LNCAP (cell line): ENCODE measurements around the gene NDE1.

Experiments used
- TF ChIP-seq, protein P1 (sequence below): fragments of 450-650 bp; IDR thresholded peaks from 2 replicates; pipeline ENCODE4 v1.5.1; 2017; ENCODE audit warnings: mild to moderate bottlenecking

The NDE1 gene

DNA sequence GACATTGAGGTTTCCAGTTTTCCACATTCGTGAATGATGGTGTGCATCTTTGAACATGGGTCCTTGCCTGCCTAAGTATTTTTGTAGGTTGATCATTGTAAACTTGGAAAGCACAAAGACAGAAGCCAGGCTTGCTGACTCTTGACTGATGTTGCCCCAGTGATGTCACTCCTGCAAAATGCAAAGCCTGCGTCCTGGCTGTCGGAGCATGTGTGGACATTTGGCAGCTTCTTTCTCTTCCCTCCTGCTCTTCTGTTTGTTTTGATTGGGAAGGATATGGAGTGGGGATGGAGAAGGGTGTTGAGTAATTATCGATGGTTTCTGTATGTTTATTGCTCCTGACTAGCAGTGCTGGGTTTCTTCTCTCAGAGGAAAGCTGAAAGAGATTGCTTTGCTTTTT is 3.2 kb downstream of the NDE1 start:
- TF ChIP-seq, protein P1, sequence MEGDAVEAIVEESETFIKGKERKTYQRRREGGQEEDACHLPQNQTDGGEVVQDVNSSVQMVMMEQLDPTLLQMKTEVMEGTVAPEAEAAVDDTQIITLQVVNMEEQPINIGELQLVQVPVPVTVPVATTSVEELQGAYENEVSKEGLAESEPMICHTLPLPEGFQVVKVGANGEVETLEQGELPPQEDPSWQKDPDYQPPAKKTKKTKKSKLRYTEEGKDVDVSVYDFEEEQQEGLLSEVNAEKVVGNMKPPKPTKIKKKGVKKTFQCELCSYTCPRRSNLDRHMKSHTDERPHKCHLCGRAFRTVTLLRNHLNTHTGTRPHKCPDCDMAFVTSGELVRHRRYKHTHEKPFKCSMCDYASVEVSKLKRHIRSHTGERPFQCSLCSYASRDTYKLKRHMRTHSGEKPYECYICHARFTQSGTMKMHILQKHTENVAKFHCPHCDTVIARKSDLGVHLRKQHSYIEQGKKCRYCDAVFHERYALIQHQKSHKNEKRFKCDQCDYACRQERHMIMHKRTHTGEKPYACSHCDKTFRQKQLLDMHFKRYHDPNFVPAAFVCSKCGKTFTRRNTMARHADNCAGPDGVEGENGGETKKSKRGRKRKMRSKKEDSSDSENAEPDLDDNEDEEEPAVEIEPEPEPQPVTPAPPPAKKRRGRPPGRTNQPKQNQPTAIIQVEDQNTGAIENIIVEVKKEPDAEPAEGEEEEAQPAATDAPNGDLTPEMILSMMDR = no peak

DNA sequence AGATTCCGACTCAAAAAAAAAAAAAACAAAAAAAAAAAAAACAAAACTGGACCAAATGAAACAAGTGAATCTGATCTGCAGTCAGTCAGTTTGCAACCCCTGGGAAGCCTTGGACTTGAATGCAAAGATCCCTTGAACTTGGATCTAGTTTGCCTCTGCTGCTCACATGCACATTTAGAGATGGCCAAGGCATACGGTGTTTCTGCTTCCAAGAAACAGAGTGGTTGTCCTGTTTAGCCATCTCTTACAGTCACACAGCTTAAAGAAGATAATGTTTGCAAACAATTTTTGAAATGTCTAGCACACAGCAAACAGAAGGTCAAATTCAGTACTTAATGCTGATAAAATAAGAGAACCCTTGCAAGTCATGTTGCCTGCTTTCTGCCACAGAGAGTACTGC is 4.5 kb downstream of the NDE1 start:
- TF ChIP-seq, protein P1 = no peak

DNA sequence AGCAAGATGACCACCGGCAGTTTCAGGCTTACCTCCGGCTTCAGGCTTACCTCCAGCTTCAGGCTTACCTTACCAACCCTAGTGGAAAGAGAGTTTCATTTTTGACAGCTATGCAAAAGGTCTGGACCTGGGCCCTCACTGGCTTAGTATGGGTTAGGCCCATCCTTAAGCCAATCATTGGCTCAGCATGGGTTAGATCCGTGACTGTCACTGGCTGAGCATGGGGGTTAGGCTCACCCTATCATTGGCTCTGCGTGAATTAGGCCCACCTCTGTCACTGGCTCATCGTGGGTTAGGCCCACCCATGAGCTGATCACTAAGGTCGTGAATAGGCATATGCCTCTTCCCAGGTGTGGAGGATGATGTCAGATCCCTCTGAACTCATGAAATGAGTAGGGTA is 8.1 kb downstream of the NDE1 start:
- TF ChIP-seq, protein P1 = no peak

GRCh38 chr16:15658556-15658955 is 8.5 kb downstream of the NDE1 start:
- TF ChIP-seq, protein P1 = no peak

GRCh38 chr16:15660203-15660601 is 10.2 kb downstream of the NDE1 start:
- TF ChIP-seq, protein P1 = no peak

DNA sequence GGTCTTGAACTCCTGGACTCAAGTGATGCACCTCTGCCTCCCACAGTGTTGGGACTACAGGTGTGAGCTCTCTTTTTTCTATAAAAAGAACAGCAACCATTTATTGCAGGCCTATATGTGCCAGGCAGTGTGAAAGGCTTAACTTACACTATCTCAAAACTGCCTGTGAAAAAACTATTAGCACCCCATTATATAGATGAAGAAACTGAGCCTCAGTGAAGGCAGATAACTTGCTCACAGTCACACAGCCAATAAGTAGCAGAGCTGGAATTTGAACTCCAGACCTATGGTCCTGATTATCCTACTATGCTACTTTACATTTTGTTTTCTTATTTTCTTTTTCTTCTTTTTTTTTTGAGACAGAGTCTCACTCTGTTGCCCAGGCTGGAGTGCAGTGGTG is 15.1 kb downstream of the NDE1 start:
- TF ChIP-seq, protein P1 = no peak

GRCh38 chr16:15667091-15667742 is 17.2 kb downstream of the NDE1 start:
- TF ChIP-seq, protein P1 = no peak
